Fibroblast of lung (primary cell): Measurements from ENCODE around the gene FAM111A.

Experiments used
- EZH2 ChIP-seq: IDR thresholded peaks from 2 replicates; pipeline ENCODE4 v1.5.1; 2012; ENCODE audit warnings: low read length, control low read depth, mild to moderate bottlenecking; ENCODE audit errors: missing control alignments
- TF ChIP-seq, protein P1 (sequence below), 2 donors: IDR thresholded peaks in 1 of 2; conservative IDR thresholded peaks in 1 of 2; 1 replicate in 1 of 2; 2 replicates in 1 of 2; pipeline ENCODE4 v1.5.1; 2011 to 2012; ENCODE audit warnings: low read length in 2 of 2, control low read depth in 1 of 2, inconsistent platforms in 1 of 2, low read depth in 1 of 2, mild to moderate bottlenecking in 1 of 2

DNA sequence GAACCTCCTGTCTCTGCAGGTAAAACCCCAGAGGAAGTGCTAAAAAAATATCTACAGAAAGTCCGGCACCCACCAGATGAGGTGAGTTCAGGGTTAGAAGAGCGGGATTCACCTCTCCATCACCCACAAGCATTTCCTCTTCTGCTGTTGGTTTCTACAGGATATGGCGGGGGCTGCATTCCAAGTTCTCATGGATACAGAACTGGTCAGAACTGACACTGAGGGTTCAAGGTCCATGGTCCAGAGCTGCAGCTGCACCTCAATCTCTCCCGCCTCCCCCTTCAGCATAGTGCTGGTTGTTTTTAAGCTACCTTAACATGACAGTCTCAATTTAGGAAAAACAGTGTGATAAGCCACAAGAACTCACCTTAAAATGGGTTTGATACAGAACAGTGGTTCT lies 48.4 kb downstream of the FAM111A start:
- TF ChIP-seq, protein P1, sequence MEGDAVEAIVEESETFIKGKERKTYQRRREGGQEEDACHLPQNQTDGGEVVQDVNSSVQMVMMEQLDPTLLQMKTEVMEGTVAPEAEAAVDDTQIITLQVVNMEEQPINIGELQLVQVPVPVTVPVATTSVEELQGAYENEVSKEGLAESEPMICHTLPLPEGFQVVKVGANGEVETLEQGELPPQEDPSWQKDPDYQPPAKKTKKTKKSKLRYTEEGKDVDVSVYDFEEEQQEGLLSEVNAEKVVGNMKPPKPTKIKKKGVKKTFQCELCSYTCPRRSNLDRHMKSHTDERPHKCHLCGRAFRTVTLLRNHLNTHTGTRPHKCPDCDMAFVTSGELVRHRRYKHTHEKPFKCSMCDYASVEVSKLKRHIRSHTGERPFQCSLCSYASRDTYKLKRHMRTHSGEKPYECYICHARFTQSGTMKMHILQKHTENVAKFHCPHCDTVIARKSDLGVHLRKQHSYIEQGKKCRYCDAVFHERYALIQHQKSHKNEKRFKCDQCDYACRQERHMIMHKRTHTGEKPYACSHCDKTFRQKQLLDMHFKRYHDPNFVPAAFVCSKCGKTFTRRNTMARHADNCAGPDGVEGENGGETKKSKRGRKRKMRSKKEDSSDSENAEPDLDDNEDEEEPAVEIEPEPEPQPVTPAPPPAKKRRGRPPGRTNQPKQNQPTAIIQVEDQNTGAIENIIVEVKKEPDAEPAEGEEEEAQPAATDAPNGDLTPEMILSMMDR (conservative IDR thresholded peaks at IDR 0.05 in 1 of 2, IDR thresholded peaks at IDR 0.05 in 1 of 2; ENCODE audit: low read depth in 1 of 2, low read length in 2 of 2), result no peak
- no peak for TF ChIP-seq EZH2
